H1 (cell line): Measurements from ENCODE around the gene PSMB3. TPM values are rescaled to one million over a fixed set of nuclear protein-coding genes. Genes with fewer than 3 reads are reported as not detected.
A peak's percentile ranks its signal among the peaks of the same experiment; 100 is the strongest.

Experiments used
- CTCF ChIA-PET: fragments of 300-600 bp; sonication (Branson Sonifier 250); formaldehyde crosslinking; loops from one replicate; lab custom pipeline; 2021; ENCODE audit not compliant: partially characterized antibody; lab: Charles Lee
- POLR2A ChIA-PET: fragments of 300-600 bp; sonication (Branson Sonifier 250); formaldehyde crosslinking; loops from one replicate; lab custom pipeline; 2021; ENCODE audit warnings: inconsistent platforms; ENCODE audit not compliant: partially characterized antibody; lab: Charles Lee
- DNase-seq, 2 experiments: peaks; one replicate each; pipeline versions ENCODE4 v3.0.0 to v3.0.0-alpha.2; 2010 to 2022; ENCODE audit warnings: low spot score in 2 of 2, low read depth in 1 of 2, mixed read lengths in 1 of 2
- FAIRE-seq: peaks from 2 replicates; lab custom pipeline; 2011; peaks lifted over from hg19 to GRCh38; lab: Jason Lieb, UNC
- H2AFZ ChIP-seq: 2 replicates; pipeline ENCODE4 v1.8.1; 2012; ENCODE audit warnings: low read length, inconsistent platforms
- H2AK5ac ChIP-seq: 2 replicates; pipeline ENCODE4 v1.6.1; 2013; ENCODE audit warnings: low read depth, low read length
- H2BK120ac ChIP-seq: replicated peaks from 2 replicates; pipeline ENCODE3; 2013; ENCODE audit warnings: low read depth, low read length, inconsistent platforms
- H2BK12ac ChIP-seq: 2 replicates; pipeline ENCODE4 v1.6.1; 2013; ENCODE audit warnings: low read depth, low read length
- H2BK15ac ChIP-seq: 2 replicates; pipeline ENCODE4 v1.6.1; 2013; ENCODE audit warnings: low read length
- H2BK20ac ChIP-seq: 2 replicates; pipeline ENCODE4 v1.6.1; 2013; ENCODE audit warnings: low read length
- H2BK5ac ChIP-seq: 2 replicates; pipeline ENCODE4 v1.6.1; 2013; ENCODE audit warnings: low read depth, low read length
- H3K14ac ChIP-seq: 2 replicates; pipeline ENCODE4 v1.6.1; 2013; ENCODE audit warnings: inconsistent platforms; ENCODE audit not compliant: insufficient read length
- H3K18ac ChIP-seq: 2 replicates; pipeline ENCODE4 v1.6.1; 2013; ENCODE audit warnings: low read length; ENCODE audit errors: extremely low read depth
- H3K23ac ChIP-seq: 2 replicates; pipeline ENCODE4 v1.6.1; 2013; ENCODE audit warnings: inconsistent platforms; ENCODE audit not compliant: insufficient read length
- H3K23me2 ChIP-seq: 2 replicates; pipeline ENCODE4 v1.6.1; 2013; ENCODE audit warnings: low read depth, low read length
- H3K27ac ChIP-seq: 2 replicates; pipeline ENCODE4 v1.6.1; 2011; ENCODE audit warnings: low read depth, low read length, inconsistent platforms
- H3K27me3 ChIP-seq, 4 experiments: replicated peaks in 1 of 4; 1 replicate in 1 of 4; 2 replicates in 3 of 4; pipeline versions ENCODE4 v1.6.1 to v1.8.1; 2011 to 2013; ENCODE audit warnings: low read length in 3 of 4, mild to moderate bottlenecking in 3 of 4, inconsistent platforms in 2 of 4, mixed read lengths in 2 of 4, moderate library complexity in 1 of 4; ENCODE audit not compliant: control insufficient read depth in 3 of 4, insufficient read depth in 3 of 4; ENCODE audit errors: extremely low read depth in 1 of 4
- H3K36me3 ChIP-seq, 4 experiments: 2 replicates each; pipeline versions ENCODE4 v1.6.1 to v1.8.1; 2011 to 2013; ENCODE audit warnings: mild to moderate bottlenecking in 4 of 4, low read length in 3 of 4, moderate library complexity in 2 of 4, control low read depth in 1 of 4, inconsistent platforms in 1 of 4; ENCODE audit not compliant: insufficient read depth in 4 of 4, control insufficient read depth in 2 of 4
- H3K4ac ChIP-seq: replicated peaks from 2 replicates; pipeline ENCODE3; 2013; ENCODE audit warnings: low read length, low read depth, mixed read lengths, inconsistent platforms; ENCODE audit not compliant: insufficient read length
- H3K4me1 ChIP-seq, 4 experiments: replicated peaks in 1 of 4; 1 replicate in 1 of 4; 2 replicates in 3 of 4; pipeline versions ENCODE4 v1.6.1 to v1.8.1; 2011 to 2013; ENCODE audit warnings: low read length in 3 of 4, inconsistent platforms in 2 of 4, mixed read lengths in 1 of 4; ENCODE audit not compliant: insufficient read depth in 4 of 4, control insufficient read depth in 3 of 4
- H3K4me2 ChIP-seq, 2 experiments: 2 replicates each; pipeline versions ENCODE4 v1.6.1 to v1.8.1; 2011 to 2013; ENCODE audit warnings: low read depth in 2 of 2, low read length in 2 of 2, control low read depth in 1 of 2, inconsistent platforms in 1 of 2, mild to moderate bottlenecking in 1 of 2; ENCODE audit not compliant: insufficient read depth in 1 of 2
- H3K4me3 ChIP-seq, 4 experiments: fragments of 200-600, 300-600 bp in 1 of 4; sonication (generic), shearing (Covaris generic), sonication (Bioruptor Twin) in 1 of 4; 2 replicates each; pipeline versions ENCODE4 v1.5.1 to v1.8.1; 2011 to 2016; ENCODE audit warnings: low read length in 4 of 4, low read depth in 3 of 4, control low read depth in 2 of 4, inconsistent platforms in 2 of 4, mild to moderate bottlenecking in 2 of 4, mixed read lengths in 1 of 4, moderate library complexity in 1 of 4; ENCODE audit not compliant: insufficient read depth in 2 of 4; ENCODE audit errors: extremely low read depth in 1 of 4
- H3K56ac ChIP-seq: replicated peaks from 2 replicates; pipeline ENCODE3; 2013; ENCODE audit warnings: low read depth, mild to moderate bottlenecking, mixed read lengths, low read length, inconsistent platforms; ENCODE audit not compliant: insufficient read length
- H3K79me1 ChIP-seq: 2 replicates; pipeline ENCODE4 v1.6.1; 2013; ENCODE audit warnings: low read depth, low read length, control low read depth
- H3K79me2 ChIP-seq, 2 experiments: 2 replicates each; pipeline versions ENCODE4 v1.6.1 to v1.8.1; 2012 to 2013; ENCODE audit warnings: low read length in 2 of 2, mild to moderate bottlenecking in 2 of 2, inconsistent platforms in 1 of 2; ENCODE audit not compliant: insufficient read depth in 2 of 2, control insufficient read depth in 1 of 2
- H3K9ac ChIP-seq, 4 experiments: replicated peaks in 1 of 4; 1 replicate in 1 of 4; 2 replicates in 3 of 4; pipeline versions ENCODE4 v1.6.1 to v1.8.1; 2011 to 2013; ENCODE audit warnings: low read depth in 3 of 4, low read length in 3 of 4, control low read depth in 2 of 4, mild to moderate bottlenecking in 2 of 4, moderate library complexity in 2 of 4, inconsistent platforms in 1 of 4; ENCODE audit errors: extremely low read depth in 1 of 4
- H3K9me3 ChIP-seq, 2 experiments: 2 replicates each; pipeline versions ENCODE4 v1.6.1 to v1.8.1; 2012 to 2013; ENCODE audit warnings: mild to moderate bottlenecking in 2 of 2, moderate library complexity in 2 of 2, control low read depth in 1 of 2, inconsistent platforms in 1 of 2, low read depth in 1 of 2, low read length in 1 of 2, mixed read lengths in 1 of 2; ENCODE audit not compliant: insufficient read depth in 2 of 2
- H4K20me1 ChIP-seq, 2 experiments: replicated peaks in 1 of 2; 2 replicates each; pipeline versions ENCODE3 to v1.8.1; 2011 to 2013; ENCODE audit warnings: inconsistent platforms in 2 of 2, low read length in 2 of 2, mild to moderate bottlenecking in 1 of 2; ENCODE audit not compliant: insufficient read depth in 2 of 2, control insufficient read depth in 1 of 2
- H4K5ac ChIP-seq: 2 replicates; pipeline ENCODE4 v1.6.1; 2013; ENCODE audit warnings: low read length, low read depth, mixed read lengths, inconsistent platforms; ENCODE audit not compliant: insufficient read length
- H4K8ac ChIP-seq: 2 replicates; pipeline ENCODE4 v1.8.0; 2013; ENCODE audit warnings: mild to moderate bottlenecking, moderate library complexity, low read length, inconsistent platforms; ENCODE audit not compliant: insufficient read depth; ENCODE audit errors: extremely low read depth
- H4K91ac ChIP-seq: replicated peaks from 2 replicates; pipeline ENCODE3; 2013; ENCODE audit warnings: low read length, mixed read lengths, inconsistent platforms; ENCODE audit not compliant: insufficient read length
- ASH2L ChIP-seq: fragments of 200-600, 300-600 bp; sonication (generic); IDR thresholded peaks from one replicate; pipeline ENCODE4 v1.7.1; 2017; ENCODE audit warnings: low read length
- CHD2 ChIP-seq: IDR thresholded peaks from 2 replicates; pipeline ENCODE4 v1.6.1; 2012; ENCODE audit warnings: low read length, improper control_type of control experiment
- EP300 ChIP-seq, 2 experiments: IDR thresholded peaks; 1 replicate in 1 of 2; 2 replicates in 1 of 2; pipeline ENCODE4 v1.6.1; 2011 to 2012; ENCODE audit warnings: low read depth in 2 of 2, low read length in 2 of 2, mild to moderate bottlenecking in 2 of 2, borderline replicate concordance in 1 of 2, inconsistent platforms in 1 of 2, moderate library complexity in 1 of 2
- GTF2F1 ChIP-seq: IDR thresholded peaks from 2 replicates; pipeline ENCODE4 v1.6.1; 2012; ENCODE audit warnings: low read depth, low read length, improper control_type of control experiment, borderline replicate concordance
- PHF8 ChIP-seq: fragments of 200-600 bp; sonication (generic); conservative IDR thresholded peaks from 2 replicates; pipeline ENCODE4 v1.7.1; 2012; ENCODE audit warnings: low read depth, mild to moderate bottlenecking, inconsistent platforms, low read length, moderate library complexity
- RBBP5 ChIP-seq: IDR thresholded peaks from 2 replicates; pipeline ENCODE4 v1.7.1; 2012; ENCODE audit warnings: low read depth, mild to moderate bottlenecking, inconsistent platforms, low read length, moderate library complexity, borderline replicate concordance
- SIRT6 ChIP-seq: IDR thresholded peaks from one replicate; pipeline ENCODE4 v1.7.1; 2012; ENCODE audit warnings: low read length, inconsistent platforms
- SIX5 ChIP-seq: IDR thresholded peaks from 2 replicates; pipeline ENCODE4 v1.6.1; 2011; ENCODE audit warnings: mild to moderate bottlenecking, low read depth, low read length
- WGBS, 2 experiments: shearing (Covaris generic) in 1 of 2; methylation state at CpG; one replicate each; pipeline versions ENCODE4 v1.1.6 to v1.1.7; 2013 to 2015; ENCODE audit warnings: low lambda C conversion rate in 2 of 2, mixed read lengths in 2 of 2, inconsistent platforms in 1 of 2, low coverage in 1 of 2, missing lambda C conversion rate in 1 of 2; ENCODE audit not compliant: insufficient replicate concordance in 2 of 2, insufficient coverage in 1 of 2, insufficient read length in 1 of 2; ENCODE audit errors: extremely low coverage in 1 of 2, missing lambda C conversion rate in 1 of 2; 5-methylcytosine and 5-hydroxymethylcytosine counted together
- polyA plus RNA-seq, 7 experiments: library from polyadenylated mRNA; depleted of rRNA in 3 of 7; stranded (reverse) in 5 of 7; unstranded in 2 of 7; fragments of >200 nt in 5 of 7; fragments of 200-250 nt in 2 of 7; gene quantifications; 1 replicate in 5 of 7; 2 replicates in 1 of 7; 4 replicates in 1 of 7; pipeline versions ENCODE4 v1.2.1 to v1.2.3, GENCODE V29; 2011 to 2013; ENCODE audit warnings: missing spikeins in 2 of 7, mixed read lengths in 2 of 7
- total RNA-seq: library from RNA; stranded (reverse); fragmentation: NEBNext Ultra II Directional; extraction: Animal tissue kit (Norgen Biotek cat#: 25700); gene quantifications from 2 replicates; pipeline ENCODE4 v1.2.1, GENCODE V29; 2021
- TF ChIP-seq, protein P1 (sequence below): IDR thresholded peaks from 2 replicates; pipeline ENCODE4 v1.6.1; 2011; ENCODE audit warnings: low read length, improper control_type of control experiment
- TF ChIP-seq, protein P2 (sequence below): IDR thresholded peaks from 2 replicates; pipeline ENCODE4 v1.6.1; 2012; ENCODE audit warnings: inconsistent platforms

Gene PSMB3
- total and polyA plus RNA-seq, 2 of the 8 experiments (the other 6 are each of a cell fraction or from before 2014, with no cell fraction given), result 291 to 914 TPM

DNA sequence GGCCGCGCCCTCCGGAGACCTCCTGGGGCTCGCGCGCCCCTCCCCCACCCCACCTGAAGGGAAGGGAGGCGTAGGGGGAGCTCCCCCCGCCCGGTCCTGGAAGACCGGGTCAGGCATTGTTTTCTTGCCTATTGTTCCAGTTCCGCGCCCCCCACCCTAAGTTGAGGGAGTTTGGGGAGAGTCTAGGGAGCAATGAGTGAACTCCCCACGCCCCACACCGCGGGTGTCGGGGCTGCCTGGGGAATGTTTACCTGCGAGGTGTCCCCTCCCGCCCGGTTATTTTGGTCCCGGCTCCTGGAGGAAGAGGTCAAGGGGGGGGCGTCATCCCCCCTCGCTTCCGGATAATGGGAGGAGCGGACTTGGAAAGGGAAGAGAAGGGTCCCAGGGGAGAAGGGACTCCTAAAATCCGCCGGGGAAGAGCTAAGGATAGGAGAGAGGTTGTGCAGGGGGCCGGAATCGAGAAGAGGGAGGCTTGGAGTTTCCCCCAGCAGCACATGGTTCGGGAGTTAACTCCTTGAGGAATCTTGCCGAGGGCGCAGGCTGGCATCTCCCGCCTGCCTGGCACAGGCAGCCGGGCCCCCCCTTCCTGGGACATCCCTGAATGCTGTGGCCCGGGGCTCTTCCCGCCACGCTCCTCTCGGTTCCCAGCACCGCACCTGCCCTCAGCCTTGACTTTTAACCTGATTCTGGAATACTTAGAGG is 46.6 kb upstream of the PSMB3 start:
- peak overlapping the region; percentile 44; the same call in 1 of the 2 replicates for H2BK5ac ChIP-seq
- H3K4ac ChIP-seq, result no peak overlapping the region
- peak overlapping the region; percentile 71; the same call in 1 of the 2 replicates for H3K18ac ChIP-seq
- H4K8ac ChIP-seq, result no peak overlapping the region
- H4K5ac ChIP-seq, result no peak overlapping the region
- no peaks in the 10 kb centered on the region for H3K9me3 ChIP-seq
- peak in 1 of 2 experiments; percentile 74 for DNase-seq
- no peak overlapping the region for H3K9ac ChIP-seq
- no peak overlapping the region for H3K23ac ChIP-seq
- H4K20me1 ChIP-seq, result peaks cover 5 to 15% of the 10 kb centered on the region in 2 experiments
- H2BK120ac ChIP-seq, result no peak overlapping the region
- H3K27me3 ChIP-seq, result peaks cover 22 to 69% (median 55%) of the 10 kb centered on the region in 4 experiments
- no peaks in the 10 kb centered on the region for H3K79me1 ChIP-seq
- CTCF ChIA-PET, result interaction anchor here (0.9 to 3.4 kb wide), 12 partner anchors 8 to 158 kb away, joined by 3 to 30 read pairs (median 5); partner anchors contain the start of gene EPOP
- H3K4me3 ChIP-seq, result peak overlapping the region; percentile 46 to 76 (median 60)
- no peak for FAIRE-seq
- H3K4me2 ChIP-seq, result peak overlapping the region; percentile 79 to 81
- no peak overlapping the region for H2AFZ ChIP-seq
- peaks cover 14 to 47% (median 32%) of the 10 kb centered on the region in 4 experiments for H3K4me1 ChIP-seq
- no peak overlapping the region for H3K14ac ChIP-seq
- H2AK5ac ChIP-seq, result no peak overlapping the region
- H4K91ac ChIP-seq, result no peak overlapping the region
- POLR2A ChIA-PET, result interaction anchor here (0.6 to 4.5 kb wide), 13 partner anchors 10 to 95 kb away, joined by 3 to 38 read pairs (median 4); partner anchors contain the start of genes EPOP and PSMB3
- WGBS, 2 experiments, result 3% methylated on average over 27 of the region's 38 CpGs; no CpG with 5 or more reads in 1 of the 2 experiments
- H3K36me3 ChIP-seq, result no peaks in the 10 kb centered on the region
- peaks cover 28% of the 10 kb centered on the region for H3K23me2 ChIP-seq
- no peak overlapping the region for H3K27ac ChIP-seq
- H2BK12ac ChIP-seq, result no peak overlapping the region
- H2BK15ac ChIP-seq, result no peak overlapping the region; the same call in 1 of the 2 replicates
- no peaks in the 10 kb centered on the region for H3K79me2 ChIP-seq
- H2BK20ac ChIP-seq, result no peak overlapping the region
- H3K56ac ChIP-seq, result no peak overlapping the region
- no peak for TF ChIP-seq SIX5
- TF ChIP-seq PHF8, result 0 out of 2 replicates have a peak, but pooled peaks have one; percentile 13
- TF ChIP-seq, protein P1, sequence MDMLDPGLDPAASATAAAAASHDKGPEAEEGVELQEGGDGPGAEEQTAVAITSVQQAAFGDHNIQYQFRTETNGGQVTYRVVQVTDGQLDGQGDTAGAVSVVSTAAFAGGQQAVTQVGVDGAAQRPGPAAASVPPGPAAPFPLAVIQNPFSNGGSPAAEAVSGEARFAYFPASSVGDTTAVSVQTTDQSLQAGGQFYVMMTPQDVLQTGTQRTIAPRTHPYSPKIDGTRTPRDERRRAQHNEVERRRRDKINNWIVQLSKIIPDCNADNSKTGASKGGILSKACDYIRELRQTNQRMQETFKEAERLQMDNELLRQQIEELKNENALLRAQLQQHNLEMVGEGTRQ, result no peak
- peak; percentile 50 for TF ChIP-seq ASH2L
- no peak for TF ChIP-seq EP300 (IDR thresholded peaks at IDR 0.05; ENCODE audit: borderline replicate concordance in 1 of 2, low read depth in 2 of 2, low read length in 2 of 2)
- no peak for TF ChIP-seq SIRT6
- TF ChIP-seq RBBP5, result no peak
- no peak for TF ChIP-seq GTF2F1
- TF ChIP-seq CHD2, result no peak
- TF ChIP-seq, protein P2, sequence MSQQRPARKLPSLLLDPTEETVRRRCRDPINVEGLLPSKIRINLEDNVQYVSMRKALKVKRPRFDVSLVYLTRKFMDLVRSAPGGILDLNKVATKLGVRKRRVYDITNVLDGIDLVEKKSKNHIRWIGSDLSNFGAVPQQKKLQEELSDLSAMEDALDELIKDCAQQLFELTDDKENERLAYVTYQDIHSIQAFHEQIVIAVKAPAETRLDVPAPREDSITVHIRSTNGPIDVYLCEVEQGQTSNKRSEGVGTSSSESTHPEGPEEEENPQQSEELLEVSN, result peak; percentile 77
